ENCODE results near the gene SLC4A5.

Gene SLC4A5

GRCh38 chr2:74312913-74313312, 30.3 kb downstream of the SLC4A5 start:
- DNase-seq, result no peak

DNA sequence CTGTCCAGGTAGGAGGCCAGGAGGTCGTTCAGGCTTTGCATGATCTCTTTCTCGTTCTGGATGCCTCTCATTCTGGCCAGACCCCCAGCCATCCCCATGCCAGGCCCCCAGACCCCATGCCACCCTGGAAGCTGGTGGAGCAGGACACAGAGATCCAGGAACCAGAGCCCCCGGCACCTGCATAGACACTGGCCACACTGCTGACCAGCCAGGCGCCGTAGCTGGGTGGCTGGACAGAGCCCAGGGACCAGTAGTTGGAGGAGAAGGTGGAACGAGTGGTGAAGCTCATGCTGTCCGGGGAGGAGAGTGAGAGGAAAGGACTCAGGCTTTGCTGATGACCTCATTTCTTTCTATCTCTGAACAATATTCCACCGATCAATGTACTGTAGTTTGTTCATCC, 35.5 kb downstream of the SLC4A5 start:
- DNase-seq, result no peak

GRCh38 chr2:74304332-74305148, 38.7 kb downstream of the SLC4A5 start:
- DNase-seq, result no peak

DNA sequence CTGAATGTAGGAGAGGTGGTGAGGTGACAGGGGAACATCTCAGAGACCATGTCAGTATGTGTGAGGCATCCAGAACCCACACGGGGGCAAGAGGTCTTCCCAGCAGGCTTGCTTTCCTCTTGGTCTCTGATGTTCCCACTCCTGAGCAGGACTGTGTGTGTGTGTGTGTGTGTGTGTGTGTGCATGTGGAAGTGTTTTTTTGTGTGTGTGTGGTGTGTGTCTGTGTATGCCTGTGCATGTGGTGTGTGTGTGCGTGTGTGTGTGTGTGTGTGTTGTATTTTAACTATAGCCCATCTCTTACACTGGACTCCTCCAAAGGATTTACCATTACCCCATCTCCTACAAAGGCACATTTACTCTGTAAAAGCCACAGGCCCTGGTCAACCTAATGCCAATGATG, 40.4 kb downstream of the SLC4A5 start:
- DNase-seq, result no peak

- no peak for DNase-seq
Observed at GRCh38 chr2:74301262-74301661, 42.0 kb downstream of the SLC4A5 start.

DNA sequence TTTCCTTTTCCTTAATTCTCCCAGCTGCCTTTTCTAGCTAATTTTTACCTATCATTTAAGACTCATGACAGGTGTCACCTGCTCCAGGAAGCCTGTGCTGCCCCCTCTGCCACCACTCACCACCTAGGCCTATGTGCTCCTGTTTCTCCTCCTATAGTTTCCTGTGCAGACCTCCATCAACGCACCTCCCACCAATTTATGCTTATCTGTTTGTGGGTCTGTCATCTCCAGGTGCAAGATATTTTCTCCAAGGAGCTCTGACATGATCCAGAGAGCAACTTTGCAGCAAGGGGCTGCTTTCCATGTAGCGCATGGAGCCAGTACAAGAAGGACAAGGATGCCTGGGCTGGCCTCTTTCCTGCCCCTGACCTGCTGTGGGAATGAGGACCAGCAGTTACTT, 42.7 kb downstream of the SLC4A5 start:
- DNase-seq, result no peak

- DNase-seq, result no peak
Observed at GRCh38 chr2:74297950-74298349, 45.3 kb downstream of the SLC4A5 start.

DNA sequence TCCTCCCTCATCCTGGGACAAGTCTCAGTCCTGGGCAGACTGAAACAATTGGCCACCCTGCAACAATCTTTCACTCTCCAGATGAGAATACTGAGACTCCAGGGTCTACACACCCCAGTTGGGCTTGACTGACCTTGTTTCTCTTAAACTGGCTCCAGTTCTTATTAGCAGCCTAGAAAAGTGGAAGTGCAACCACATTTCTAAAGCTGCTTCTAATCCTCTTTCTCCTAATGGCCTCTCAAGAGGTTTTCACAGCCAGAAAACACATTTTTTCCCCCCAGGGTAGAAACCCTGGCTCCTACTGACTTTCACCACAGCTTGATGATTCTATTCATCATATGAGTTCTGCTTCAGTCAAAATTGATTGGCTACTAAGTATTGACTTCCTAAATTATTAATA, 45.8 kb downstream of the SLC4A5 start:
- DNase-seq, result no peak

DNA sequence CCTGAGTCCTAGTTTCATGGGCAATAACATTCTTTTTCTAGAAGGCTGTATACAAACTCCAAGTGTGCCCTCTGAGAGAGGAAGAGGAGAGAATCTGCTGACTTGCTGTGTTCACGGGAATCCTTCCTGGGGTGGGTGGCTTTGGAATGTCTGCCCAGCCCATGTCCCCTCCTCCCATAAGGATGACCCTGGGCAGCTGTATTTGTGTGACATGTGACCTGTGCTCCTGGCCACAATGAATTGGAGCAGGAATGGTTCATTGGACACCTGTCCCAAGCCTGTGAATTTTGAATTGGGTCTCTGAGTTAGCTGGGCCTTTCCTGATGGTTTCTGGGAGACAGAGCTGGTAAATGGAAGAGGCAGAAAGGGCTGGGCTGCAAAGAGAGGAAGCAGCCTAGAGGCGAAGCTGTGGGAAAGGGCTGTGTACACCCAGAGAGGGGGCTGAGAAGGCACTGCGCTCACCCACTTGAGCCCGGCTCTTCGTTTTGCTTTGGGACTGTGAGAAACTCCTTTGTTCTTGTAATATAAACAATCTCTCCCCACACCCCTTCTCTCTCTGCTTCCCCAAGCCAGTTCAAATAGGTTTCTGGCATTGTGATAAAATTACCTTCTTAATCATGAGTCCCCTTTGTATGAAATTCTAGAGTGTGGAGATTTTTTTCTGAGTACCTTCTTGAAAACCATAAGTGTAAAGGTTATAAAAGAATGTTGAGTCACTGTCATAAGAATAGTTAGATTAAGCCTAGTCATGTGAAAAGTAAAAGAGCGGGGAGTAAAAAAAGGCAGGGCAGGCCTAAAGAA, 49.8 kb downstream of the SLC4A5 start:
- no peak for DNase-seq

- no peak for DNase-seq
Observed at GRCh38 chr2:74292751-74293150, 50.5 kb downstream of the SLC4A5 start.

GRCh38 chr2:74291886-74292621, 51.2 kb downstream of the SLC4A5 start:
- no peak for DNase-seq

GRCh38 chr2:74291218-74291544, 52.0 kb downstream of the SLC4A5 start:
- DNase-seq, result no peak

DNA sequence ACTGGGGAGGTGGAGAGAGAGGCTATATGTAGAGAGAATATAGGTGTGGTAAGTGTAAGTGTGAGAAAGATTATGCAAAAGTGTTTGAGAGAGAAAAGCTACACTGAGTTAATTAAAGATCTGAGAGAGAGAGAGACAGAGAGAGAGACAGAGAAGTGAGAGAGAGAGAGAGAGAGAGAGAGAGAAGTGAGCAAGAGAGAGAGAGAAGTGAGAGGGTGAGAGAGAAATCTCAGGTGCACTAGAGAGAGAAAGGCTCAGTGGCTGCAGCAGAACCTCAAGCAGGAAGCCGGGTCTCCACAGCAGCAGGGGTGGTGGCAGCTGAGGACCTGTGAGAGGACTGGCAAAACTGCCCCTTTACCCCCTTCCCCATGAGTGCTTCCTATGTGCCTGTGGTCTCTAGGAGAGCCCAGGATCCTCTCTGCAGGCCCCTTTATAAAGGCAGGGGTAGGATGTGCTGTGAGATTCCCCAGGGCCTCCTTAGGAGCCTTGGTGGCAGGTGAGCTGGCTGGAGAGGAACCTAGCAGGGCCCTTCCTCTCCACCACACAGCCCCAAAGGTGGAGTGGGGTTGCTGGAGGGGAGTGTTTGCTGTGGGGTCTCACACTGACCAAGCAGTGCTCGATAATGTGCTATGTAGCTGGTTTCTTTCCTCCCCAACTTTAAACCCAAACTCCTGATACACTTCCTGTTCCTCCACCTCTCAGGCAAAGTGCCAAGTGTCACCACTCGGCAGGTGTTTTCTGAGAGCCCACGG, 52.6 kb downstream of the SLC4A5 start:
- DNase-seq, result no peak

DNA sequence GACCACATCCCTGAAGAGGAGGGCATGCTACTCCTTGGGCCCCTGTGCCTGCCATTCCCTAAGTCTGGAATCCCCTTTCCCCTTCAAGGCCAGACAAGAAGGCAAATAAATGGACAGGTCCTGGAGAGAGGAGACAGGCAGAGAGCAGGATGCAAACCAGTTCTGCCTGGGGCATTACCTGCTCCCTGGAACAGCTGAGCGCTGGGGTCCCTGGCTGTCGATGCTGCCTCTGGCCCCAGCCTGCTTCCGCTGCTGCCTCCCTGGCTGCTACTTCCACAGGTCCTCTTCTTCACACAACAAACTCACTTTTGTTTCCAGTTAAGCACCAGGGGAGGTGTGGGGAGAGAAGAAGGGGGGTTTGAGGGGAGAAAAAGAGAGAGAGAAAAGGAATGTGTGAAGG, 53.1 kb downstream of the SLC4A5 start:
- no peak for DNase-seq

DNA sequence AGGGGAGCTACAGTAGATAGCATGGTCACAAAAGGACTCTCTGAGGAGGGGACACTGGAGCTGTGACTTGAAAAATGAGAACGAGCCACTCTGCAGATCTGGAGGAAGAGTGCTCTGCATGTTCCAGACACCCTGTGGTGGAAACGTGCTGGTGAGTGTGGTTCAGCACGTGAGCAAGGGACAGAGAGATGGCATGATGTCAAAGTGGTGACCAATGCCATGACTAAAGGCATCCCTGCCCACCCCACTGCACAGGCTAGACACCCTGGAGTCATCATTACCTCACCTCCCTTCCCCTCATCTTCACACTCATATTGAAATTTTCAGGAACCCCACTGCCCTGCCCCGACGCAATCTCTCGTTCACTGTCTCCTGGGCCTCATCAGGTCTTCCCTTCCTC, 56.5 kb downstream of the SLC4A5 start:
- no peak for DNase-seq

- DNase-seq, result no peak
Observed at GRCh38 chr2:74281141-74281975, 61.9 kb downstream of the SLC4A5 start.

- DNase-seq, result no peak
Observed at GRCh38 chr2:74278694-74279093, 64.5 kb downstream of the SLC4A5 start.

DNA sequence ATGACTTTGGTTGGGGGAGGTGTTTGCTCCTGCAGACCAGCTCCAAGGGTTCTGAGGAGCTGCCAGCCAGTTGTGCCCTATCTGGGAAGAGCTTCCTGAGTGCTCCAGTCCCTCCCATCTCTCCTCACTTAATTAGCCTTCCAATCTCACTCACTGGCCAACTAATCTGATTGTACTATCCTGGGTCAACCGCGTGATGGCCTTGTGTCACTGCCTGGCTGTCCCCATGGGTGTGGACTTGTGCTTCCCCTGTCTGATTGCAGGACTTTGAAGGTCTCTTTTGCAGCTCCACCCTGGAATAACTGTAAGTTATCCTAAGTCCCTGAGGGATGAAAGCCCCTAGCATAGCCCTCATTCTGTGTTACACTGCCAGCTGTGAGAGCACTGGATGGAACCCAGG, 65.0 kb downstream of the SLC4A5 start:
- no peak for DNase-seq

- no peak for DNase-seq
Observed at GRCh38 chr2:74275228-74275627, 68.0 kb downstream of the SLC4A5 start.

DNA sequence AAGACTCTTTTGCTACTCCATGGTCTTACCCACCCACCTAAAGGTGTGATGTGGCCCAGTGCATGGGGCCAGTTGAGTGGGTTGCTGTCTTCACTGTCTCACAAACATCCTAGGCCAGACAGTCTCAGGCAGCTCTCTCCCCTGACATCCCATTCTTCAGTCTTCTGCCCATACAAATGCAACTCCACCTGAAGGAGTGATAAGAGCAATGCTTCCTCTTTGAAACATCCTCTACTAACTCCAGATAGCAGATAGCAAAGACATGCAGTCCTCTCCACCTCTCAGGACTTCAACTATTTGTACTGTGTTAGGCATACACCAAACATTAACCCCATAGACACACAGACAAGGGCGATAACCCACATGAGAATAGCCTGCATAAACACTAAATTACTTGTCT, 73.5 kb downstream of the SLC4A5 start:
- DNase-seq, result no peak

DNA sequence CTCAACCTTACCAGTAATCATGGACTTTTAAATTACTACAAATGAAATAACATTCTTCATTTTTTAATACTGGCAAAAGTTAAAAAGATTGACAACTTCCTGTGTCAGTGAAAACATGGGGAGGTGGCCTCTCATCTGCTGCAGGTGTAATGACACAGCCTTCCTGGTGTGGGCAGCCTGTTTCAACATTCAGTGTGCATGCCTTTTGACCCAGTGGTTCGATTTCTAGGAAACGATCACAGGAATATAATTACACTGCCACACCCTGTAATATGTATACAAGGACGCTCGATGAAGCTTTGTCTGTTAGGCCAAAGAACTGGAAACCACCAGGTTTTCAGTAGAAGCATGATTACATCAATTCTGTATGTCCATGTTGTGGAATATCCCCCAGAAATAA, 76.1 kb downstream of the SLC4A5 start:
- peak; percentile 55 for DNase-seq

DNA sequence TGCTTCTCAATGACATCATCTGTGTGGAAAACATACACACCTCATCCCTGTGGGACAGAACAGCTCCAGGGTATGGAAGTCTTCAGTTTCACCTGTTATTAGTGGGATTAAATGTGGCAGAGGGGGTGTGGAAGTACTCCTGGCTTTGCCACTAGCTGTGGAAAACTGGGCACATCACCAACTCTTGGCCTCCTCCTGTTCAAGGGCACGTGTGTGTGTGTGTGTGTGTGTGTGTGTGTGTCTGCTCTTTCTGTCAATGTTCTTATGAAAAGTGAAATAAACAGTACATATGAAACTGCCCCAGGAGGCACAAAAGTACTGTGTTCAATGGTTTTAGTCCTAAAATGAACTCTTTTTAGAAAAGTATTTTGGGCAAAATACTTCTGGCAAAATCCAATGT, 78.9 kb downstream of the SLC4A5 start:
- DNase-seq, result no peak

Measured in NCI-H1105 treated with DMSO at 0.1 percent for 48 hours (cell line).